ENCODE results near the gene PKP2. TPM values are rescaled to one million over a fixed set of nuclear protein-coding genes. Genes with fewer than 3 reads are reported as not detected.
"Not testable (repeated sequence)": the region's sequence is repeated elsewhere in the genome, so short reads cannot be mapped to it uniquely, and the experiment has no call there.

The PKP2 gene
- total RNA-seq, 2 experiments from 2014 or later = 0.18 to 0.60 TPM

- Mint-ChIP-seq H3K36me3 (no peaks in the 10 kb centered on the region), H3K27ac (no peak overlapping the region), H3K4me3 (no peak overlapping the region), H3K9me3 (no peaks in the 10 kb centered on the region), H3K4me1 (no peaks in the 10 kb centered on the region), H3K27me3 (peaks cover 39% of the 10 kb centered on the region)
- DNase-seq = no peak
Measured at GRCh38 chr12:32903318-32903717, 6.7 kb upstream of the PKP2 start.

DNA sequence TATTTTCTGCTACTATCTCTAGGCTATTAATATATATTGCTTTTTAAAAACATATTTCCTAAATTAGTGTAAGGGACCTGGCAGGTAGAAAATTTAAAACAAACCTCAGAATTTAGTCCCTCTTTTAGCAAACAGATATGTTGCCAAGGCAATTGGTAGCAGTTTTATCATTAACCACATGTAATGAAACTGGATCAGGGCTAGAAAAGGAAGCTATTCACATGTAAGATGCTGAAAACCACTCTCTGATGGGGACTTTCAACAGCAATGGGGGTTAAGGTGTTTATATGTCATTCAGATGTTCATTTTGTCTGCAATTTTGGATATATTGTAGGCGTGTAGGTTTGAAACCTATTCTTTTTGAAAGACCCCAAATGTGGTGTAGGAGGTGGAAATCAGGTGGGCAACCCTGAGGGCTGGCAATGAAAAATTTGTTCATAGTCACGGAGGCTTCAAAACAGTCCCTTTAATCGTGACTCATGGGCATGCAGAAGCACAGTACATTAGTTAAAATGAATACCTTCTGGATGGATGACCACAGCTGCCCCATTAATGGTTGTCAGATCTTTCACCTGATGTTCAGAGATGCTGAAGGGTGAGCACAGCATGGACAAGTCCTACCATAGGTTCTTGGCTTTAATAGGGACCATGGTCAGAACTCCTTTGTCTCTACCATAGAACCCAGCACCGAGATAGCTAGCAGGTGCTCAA lies 5.9 kb upstream of the PKP2 start:
- no peaks in the 10 kb centered on the region for H3K36me3 Mint-ChIP-seq
- no peak overlapping the region for H3K27ac Mint-ChIP-seq
- H3K4me3 Mint-ChIP-seq = no peak overlapping the region
- no peaks in the 10 kb centered on the region for H3K9me3 Mint-ChIP-seq
- no peaks in the 10 kb centered on the region for H3K4me1 Mint-ChIP-seq
- H3K27me3 Mint-ChIP-seq = peaks cover 48% of the 10 kb centered on the region
- no peak for DNase-seq

DNA sequence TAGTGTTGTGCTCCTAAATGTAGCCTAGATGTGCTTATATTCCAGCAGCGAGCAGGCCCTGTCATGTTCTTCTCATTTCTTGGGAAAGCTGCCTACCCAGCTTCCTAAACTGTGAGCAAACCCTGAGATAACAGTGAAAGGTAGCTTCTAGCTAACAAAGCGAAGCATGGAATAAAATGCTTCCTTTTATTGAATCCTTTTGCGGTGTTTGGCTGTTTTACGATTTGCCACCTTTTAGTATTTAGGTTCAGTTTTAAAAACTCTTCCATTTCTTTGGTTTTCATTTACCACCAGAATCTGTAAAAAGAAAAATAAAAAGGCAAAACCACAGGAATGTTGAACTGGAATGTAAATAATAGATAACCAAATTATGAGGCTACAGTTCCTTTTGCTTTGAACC lies 5.0 kb upstream of the PKP2 start:
- H3K27me3 Mint-ChIP-seq = peaks cover 50% of the 10 kb centered on the region
- no peaks in the 10 kb centered on the region for H3K36me3 Mint-ChIP-seq
- no peak overlapping the region for H3K27ac Mint-ChIP-seq
- no peak for DNase-seq
- H3K9me3 Mint-ChIP-seq = no peaks in the 10 kb centered on the region
- peaks cover 4% of the 10 kb centered on the region for H3K4me1 Mint-ChIP-seq
- no peak overlapping the region for H3K4me3 Mint-ChIP-seq

DNA sequence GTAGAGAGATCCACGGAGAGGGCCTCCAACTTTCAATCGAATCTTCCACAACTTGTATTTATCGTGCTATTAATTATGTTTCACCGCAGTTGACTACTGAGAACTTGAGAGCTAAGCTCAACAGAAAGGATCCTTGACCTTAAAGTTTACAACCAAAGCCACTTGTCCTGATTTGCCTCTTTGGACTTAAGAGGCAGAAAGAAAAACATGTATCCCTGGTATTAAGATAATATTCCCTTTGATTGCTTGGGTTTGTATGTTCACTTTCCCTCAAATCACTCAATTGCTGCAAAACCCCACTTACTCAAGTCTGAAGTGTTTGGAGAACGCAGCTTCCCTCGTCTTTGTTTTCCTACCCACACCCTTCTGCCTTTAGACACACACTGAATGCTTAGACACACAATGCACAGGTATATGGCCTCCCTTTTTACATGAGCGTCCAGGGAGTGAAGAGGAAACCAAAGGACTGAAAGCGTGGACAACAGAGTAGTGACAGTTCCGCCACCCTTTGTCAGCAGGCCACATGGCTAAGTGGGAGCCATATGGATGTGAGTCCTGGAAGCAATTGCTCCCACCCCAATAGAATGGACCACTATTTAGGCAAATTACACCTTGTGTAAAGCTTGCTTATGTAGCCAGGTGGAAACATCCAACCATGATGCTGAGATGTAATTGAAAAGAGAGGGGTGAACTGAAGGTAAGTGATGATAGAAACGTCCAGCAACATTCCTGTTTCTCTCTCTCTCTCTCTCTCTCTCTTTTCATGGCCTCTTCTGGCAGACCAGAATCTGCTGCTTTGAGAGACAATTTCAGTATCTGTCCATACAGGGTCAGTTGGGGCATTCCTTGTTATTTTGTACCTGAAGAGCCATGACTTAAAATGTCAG lies 1.4 kb upstream of the PKP2 start:
- Mint-ChIP-seq H3K9me3 (no peaks in the 10 kb centered on the region), H3K27me3 (peaks cover 66% of the 10 kb centered on the region), H3K27ac (no peak overlapping the region), H3K4me1 (peaks cover 17% of the 10 kb centered on the region), H3K36me3 (no peaks in the 10 kb centered on the region), H3K4me3 (no peak overlapping the region)
- no peak for DNase-seq

GRCh38 chr12:32897281-32897610 lies 669 bp upstream of the PKP2 start:
- no peaks in the 10 kb centered on the region for H3K36me3 Mint-ChIP-seq
- H3K4me1 Mint-ChIP-seq = peaks cover 17% of the 10 kb centered on the region
- peaks cover 68% of the 10 kb centered on the region for H3K27me3 Mint-ChIP-seq
- H3K4me3 Mint-ChIP-seq = peak overlapping the region; percentile 47
- no peak for DNase-seq
- no peak overlapping the region for H3K27ac Mint-ChIP-seq
- no peaks in the 10 kb centered on the region for H3K9me3 Mint-ChIP-seq

DNA sequence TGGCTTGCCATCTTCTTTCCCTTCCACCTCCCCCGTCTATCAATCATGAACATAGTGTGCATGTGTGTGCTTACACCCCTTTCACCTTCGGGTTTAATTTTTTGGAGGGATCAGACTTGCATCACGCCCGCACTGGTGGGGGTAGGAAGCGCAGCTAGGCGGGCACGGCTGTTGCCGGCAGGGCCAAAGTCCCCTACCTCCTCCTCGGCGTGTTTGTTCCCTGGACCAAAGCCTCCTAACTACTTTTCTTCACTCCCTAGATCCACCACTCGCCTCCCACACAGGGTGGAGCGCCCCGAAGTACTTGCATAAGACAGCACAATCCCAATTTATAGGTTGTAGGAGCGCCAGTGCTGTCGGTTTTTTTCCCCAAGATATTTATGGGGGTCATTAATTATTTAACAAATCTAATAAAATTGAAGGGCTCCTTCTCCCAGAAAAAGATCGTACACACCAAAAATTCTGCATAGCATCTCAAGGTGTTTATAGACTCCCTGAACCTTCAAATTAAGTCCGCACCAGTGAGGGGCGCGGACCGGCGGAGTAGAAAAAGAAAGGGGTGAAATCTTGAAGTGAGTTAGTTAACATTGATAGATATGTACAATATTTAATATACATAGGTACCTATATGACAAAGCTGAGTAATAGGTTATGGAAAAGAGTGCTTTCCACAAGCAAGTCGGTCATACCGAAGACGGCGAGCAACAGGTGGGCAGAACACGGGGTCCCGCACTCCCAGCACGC lies 717 bp downstream of the PKP2 start:
- no peak for DNase-seq
- H3K4me3 Mint-ChIP-seq = peak overlapping the region; percentile 73
- H3K4me1 Mint-ChIP-seq = peaks cover 17% of the 10 kb centered on the region
- H3K36me3 Mint-ChIP-seq = no peaks in the 10 kb centered on the region
- H3K27ac Mint-ChIP-seq = no peak overlapping the region
- peaks cover 76% of the 10 kb centered on the region for H3K27me3 Mint-ChIP-seq
- no peaks in the 10 kb centered on the region for H3K9me3 Mint-ChIP-seq

GRCh38 chr12:32894566-32894965 lies 2.0 kb downstream of the PKP2 start:
- Mint-ChIP-seq H3K4me3 (no peak overlapping the region), H3K27ac (no peak overlapping the region), H3K36me3 (no peaks in the 10 kb centered on the region), H3K27me3 (peaks cover 68% of the 10 kb centered on the region), H3K4me1 (peaks cover 17% of the 10 kb centered on the region), H3K9me3 (no peaks in the 10 kb centered on the region)
- no peak for DNase-seq

DNA sequence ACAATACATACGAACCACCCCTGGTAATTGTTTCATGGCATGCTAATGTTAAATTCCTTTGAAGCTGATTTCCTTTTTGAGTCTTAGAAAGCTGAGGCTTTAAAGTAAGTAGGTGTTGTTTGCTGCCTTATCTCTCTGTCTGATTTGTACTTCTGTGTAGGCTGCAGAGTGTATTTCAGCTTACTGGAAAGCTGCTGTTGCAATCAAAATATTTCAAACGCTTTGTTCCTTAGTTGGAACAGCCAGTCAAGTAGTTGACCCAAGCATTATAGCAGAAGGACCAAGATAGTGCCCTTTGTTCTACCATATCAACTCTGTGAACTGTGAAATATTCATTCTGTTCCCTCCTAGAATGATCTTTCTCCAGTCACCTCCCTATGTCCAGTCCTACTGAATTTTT lies 3.1 kb downstream of the PKP2 start:
- H3K27me3 Mint-ChIP-seq = peaks cover 60% of the 10 kb centered on the region
- H3K9me3 Mint-ChIP-seq = no peaks in the 10 kb centered on the region
- no peak overlapping the region for H3K27ac Mint-ChIP-seq
- no peaks in the 10 kb centered on the region for H3K36me3 Mint-ChIP-seq
- DNase-seq = no peak
- H3K4me1 Mint-ChIP-seq = peaks cover 17% of the 10 kb centered on the region
- no peak overlapping the region for H3K4me3 Mint-ChIP-seq

- Mint-ChIP-seq H3K27me3 (peaks cover 56% of the 10 kb centered on the region), H3K4me1 (peaks cover 17% of the 10 kb centered on the region), H3K9me3 (no peaks in the 10 kb centered on the region), H3K27ac (no peak overlapping the region), H3K4me3 (no peak overlapping the region), H3K36me3 (no peaks in the 10 kb centered on the region)
- no peak for DNase-seq
Measured at GRCh38 chr12:32893043-32893442, 3.5 kb downstream of the PKP2 start.

DNA sequence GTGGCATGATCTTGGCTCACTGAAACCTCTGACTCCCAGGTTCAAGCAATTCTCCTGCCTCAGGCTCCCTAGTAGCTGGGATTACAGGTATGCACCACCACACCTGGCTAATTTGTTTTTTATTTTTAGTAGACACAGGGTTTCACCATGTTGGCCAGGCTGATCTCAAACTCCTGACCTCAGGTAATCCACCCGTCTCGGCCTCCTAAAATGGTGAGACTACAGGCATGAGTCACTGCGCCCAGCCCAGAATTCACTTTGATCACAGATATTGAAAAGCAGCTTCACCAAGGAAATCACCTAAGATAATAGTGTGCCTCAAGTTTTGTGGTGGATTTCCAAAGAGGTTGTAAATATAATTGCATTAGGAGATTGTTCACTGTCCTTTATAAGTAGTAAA lies 4.2 kb downstream of the PKP2 start:
- not testable (repeated sequence) for H3K9me3 Mint-ChIP-seq, H3K4me3 Mint-ChIP-seq, H3K36me3 Mint-ChIP-seq, DNase-seq, H3K27ac Mint-ChIP-seq
- H3K27me3 Mint-ChIP-seq = peaks cover 49% of the 10 kb centered on the region
- H3K4me1 Mint-ChIP-seq = peaks cover 17% of the 10 kb centered on the region

DNA sequence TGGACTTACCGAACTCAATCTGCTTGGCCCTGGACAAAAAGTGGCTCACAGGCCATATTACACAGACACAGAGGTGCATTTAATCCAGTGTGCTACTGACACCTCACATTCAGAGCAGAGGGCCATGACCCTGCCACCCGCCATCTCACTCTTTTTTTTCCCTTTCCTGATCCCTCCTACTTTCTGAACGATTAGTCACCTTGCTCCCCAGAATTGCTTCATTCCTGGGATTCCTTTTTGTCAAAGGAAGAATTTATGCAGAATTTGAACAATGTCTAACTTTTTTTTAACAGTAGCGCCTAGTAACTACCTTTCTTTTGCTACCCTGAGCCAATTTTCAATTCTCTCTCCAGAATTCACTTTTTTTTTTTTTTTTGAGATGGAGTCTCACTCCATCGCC lies 4.6 kb downstream of the PKP2 start:
- no peak overlapping the region for H3K4me3 Mint-ChIP-seq
- DNase-seq = no peak
- peaks cover 45% of the 10 kb centered on the region for H3K27me3 Mint-ChIP-seq
- no peaks in the 10 kb centered on the region for H3K9me3 Mint-ChIP-seq
- peaks cover 14% of the 10 kb centered on the region for H3K4me1 Mint-ChIP-seq
- H3K27ac Mint-ChIP-seq = no peak overlapping the region
- H3K36me3 Mint-ChIP-seq = no peaks in the 10 kb centered on the region

GRCh38 chr12:32891526-32891925 lies 5.1 kb downstream of the PKP2 start:
- no peak overlapping the region for H3K4me3 Mint-ChIP-seq
- H3K27ac Mint-ChIP-seq = no peak overlapping the region
- no peaks in the 10 kb centered on the region for H3K9me3 Mint-ChIP-seq
- H3K4me1 Mint-ChIP-seq = peaks cover 14% of the 10 kb centered on the region
- DNase-seq = no peak
- H3K27me3 Mint-ChIP-seq = peaks cover 44% of the 10 kb centered on the region
- no peaks in the 10 kb centered on the region for H3K36me3 Mint-ChIP-seq

DNA sequence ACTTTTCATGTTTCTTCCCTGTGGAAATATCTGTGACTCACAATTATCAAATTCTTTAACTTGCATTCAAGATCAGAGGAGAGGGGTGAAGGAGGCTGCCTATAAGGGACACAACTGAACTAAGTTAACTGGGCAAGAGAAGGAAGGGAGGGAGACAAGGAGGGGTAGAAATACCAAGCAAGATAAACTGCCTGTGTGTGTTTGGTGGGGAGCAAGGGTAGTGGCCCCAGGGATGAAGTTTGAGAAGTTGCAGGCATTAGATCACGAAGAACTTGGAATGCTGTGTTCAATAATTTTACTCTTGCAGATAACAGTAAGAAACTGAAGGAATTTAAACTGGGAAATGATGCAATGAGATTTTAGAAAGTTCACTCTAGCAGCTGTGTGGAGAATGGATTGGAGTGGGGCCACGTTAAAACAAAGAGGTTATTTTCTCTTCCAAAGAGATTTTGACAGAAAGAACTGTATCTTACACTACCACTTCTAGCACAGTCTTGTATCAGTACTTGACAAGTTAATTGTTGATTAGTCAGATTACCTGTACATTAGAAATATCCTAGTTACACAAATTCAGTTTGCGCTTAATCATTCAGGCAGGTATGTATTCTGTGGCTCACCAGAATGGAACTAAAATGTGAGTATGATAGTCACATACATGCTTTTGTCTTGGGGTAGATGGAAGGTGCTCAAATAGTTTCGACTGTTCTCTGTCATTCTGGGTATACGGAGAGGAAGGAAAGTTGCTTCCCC lies 7.4 kb downstream of the PKP2 start:
- Mint-ChIP-seq H3K27ac (no peak overlapping the region), H3K36me3 (no peaks in the 10 kb centered on the region), H3K27me3 (peaks cover 31% of the 10 kb centered on the region), H3K4me3 (no peak overlapping the region), H3K4me1 (peaks cover 3% of the 10 kb centered on the region), H3K9me3 (no peaks in the 10 kb centered on the region)
- no peak for DNase-seq

- no peak for DNase-seq
- H3K27ac Mint-ChIP-seq = no peak overlapping the region
- peaks cover 13% of the 10 kb centered on the region for H3K27me3 Mint-ChIP-seq
- H3K9me3 Mint-ChIP-seq = no peaks in the 10 kb centered on the region
- H3K4me3 Mint-ChIP-seq = no peak overlapping the region
- no peaks in the 10 kb centered on the region for H3K36me3 Mint-ChIP-seq
- H3K4me1 Mint-ChIP-seq = no peaks in the 10 kb centered on the region
Measured at GRCh38 chr12:32887058-32887457, 9.5 kb downstream of the PKP2 start.

- Mint-ChIP-seq H3K36me3 (no peaks in the 10 kb centered on the region), H3K9me3 (no peaks in the 10 kb centered on the region), H3K4me3 (no peak overlapping the region), H3K27me3 (peaks cover 8% of the 10 kb centered on the region), H3K4me1 (no peaks in the 10 kb centered on the region), H3K27ac (no peak overlapping the region)
- DNase-seq = no peak
Measured at GRCh38 chr12:32885831-32886230, 10.7 kb downstream of the PKP2 start.
